Erythroblast (primary cell): ENCODE data around the gene RTN4R.

ENCODE experiments used
- GATA1 ChIP-seq: IDR thresholded peaks from 2 replicates; pipeline ENCODE4 v1.6.1; 2011; ENCODE audit warnings: low read depth, mild to moderate bottlenecking, control low read depth, low read length, moderate library complexity
- POLR2A ChIP-seq: IDR thresholded peaks from 2 replicates; pipeline ENCODE4 v1.6.1; 2011; ENCODE audit warnings: mild to moderate bottlenecking, low read length

GRCh38 chr22:20258584-20259326, 9.4 kb downstream of the RTN4R start:
- no peak for TF ChIP-seq POLR2A
- TF ChIP-seq GATA1 = no peak
